ENCODE results near the gene CBLN3. TPM values are rescaled to one million over a fixed set of nuclear protein-coding genes. Genes with fewer than 3 reads are reported as not detected.
A peak's percentile ranks its signal among the peaks of the same experiment; 100 is the strongest.

CBLN3 gene
- total RNA-seq, 2 donors from 2014 or later: 1.3 to 4.2 TPM

DNA sequence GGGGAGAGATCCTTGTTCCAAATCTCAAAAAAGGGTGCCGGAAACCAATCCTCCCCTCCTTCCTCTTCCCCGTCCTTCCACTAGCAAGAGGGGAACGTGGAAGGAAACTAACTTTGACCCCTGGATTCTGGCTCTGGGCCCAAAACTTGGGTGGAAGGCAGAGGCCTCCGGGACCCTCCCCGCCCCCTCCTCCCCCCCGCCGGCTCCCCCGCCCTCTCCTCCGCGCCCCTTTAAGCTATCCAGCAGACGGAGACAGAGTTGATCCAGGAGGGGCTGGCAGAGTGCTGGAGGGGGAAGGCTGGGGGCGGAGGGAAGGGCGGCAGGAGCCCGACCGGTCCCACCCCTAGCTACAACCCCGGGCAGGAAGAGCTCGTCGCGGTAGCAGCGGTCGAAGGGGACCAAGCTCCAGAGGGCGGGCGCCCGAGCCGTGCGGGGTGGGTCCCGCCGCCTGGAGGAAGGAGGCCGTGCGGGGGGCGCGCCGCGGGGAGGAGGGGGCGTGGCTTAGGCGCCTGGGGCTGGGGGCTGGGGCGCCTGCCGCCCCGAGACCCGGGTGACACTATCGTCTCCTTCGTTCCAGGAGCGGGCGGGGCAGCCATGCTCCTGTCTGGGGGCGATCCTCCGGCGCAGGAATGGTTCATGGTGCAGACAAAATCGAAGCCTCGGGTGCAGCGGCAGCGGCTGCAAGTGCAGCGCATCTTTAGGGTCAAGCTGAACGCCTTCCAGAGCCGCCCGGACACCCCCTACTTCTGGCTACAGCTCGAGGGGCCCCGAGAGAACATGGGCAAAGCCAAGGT, 30.6 kb downstream of the CBLN3 start, which contains the start of gene NYNRIN:
TSS of gene NYNRIN (plus strand) at position 351 of the 794 bp plus-strand sequence. CDS start at position 595, 244 bp downstream.
- no peaks in the 10 kb centered on the region for H3K36me3 ChIP-seq
- ATAC-seq (ENCODE audit: insufficient number of reproducible peaks, low FRiP score, low read depth): no peak
- peak within 1 kb of the TSS; percentile 91 for H3K4me3 ChIP-seq
- TF ChIP-seq, protein P1, sequence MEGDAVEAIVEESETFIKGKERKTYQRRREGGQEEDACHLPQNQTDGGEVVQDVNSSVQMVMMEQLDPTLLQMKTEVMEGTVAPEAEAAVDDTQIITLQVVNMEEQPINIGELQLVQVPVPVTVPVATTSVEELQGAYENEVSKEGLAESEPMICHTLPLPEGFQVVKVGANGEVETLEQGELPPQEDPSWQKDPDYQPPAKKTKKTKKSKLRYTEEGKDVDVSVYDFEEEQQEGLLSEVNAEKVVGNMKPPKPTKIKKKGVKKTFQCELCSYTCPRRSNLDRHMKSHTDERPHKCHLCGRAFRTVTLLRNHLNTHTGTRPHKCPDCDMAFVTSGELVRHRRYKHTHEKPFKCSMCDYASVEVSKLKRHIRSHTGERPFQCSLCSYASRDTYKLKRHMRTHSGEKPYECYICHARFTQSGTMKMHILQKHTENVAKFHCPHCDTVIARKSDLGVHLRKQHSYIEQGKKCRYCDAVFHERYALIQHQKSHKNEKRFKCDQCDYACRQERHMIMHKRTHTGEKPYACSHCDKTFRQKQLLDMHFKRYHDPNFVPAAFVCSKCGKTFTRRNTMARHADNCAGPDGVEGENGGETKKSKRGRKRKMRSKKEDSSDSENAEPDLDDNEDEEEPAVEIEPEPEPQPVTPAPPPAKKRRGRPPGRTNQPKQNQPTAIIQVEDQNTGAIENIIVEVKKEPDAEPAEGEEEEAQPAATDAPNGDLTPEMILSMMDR (IDR thresholded peaks at IDR 0.05): no peak
- no peaks in the 10 kb centered on the region for H3K27me3 ChIP-seq (replicated peaks; ENCODE audit: insufficient read depth)
- no peak for DNase-seq (ENCODE audit: low spot score)
- no peaks in the 10 kb centered on the region for H3K9me3 ChIP-seq
- H3K27ac ChIP-seq: peak within 1 kb of the TSS in 1 of 2 donors; percentile 51
- peaks cover 13 to 31% of the 10 kb centered on the region in 2 donors for H3K4me1 ChIP-seq (ENCODE audit: control insufficient read depth in 1 of 2, low read depth in 2 of 2)

DNA sequence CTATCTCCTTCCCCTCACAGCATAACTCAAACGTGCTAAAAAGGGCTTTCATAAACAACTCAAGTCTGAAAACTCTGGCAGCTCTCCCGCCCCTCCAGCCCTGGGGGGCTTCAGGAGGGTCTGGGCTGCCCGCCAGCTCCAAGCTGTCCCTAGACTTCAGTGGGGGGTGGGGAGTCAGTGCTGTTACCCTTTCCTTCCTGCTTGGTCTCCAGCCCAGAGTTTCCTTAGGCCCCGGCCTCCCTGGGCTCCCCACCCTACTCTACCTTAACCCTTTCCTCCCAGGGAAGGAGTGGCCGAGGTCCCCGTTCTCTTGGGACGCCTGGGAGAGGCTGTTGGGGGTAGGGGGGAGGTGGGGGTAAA, 31.2 kb downstream of the CBLN3 start:
- H3K4me3 ChIP-seq: peak overlapping the region; percentile 91
- H3K27me3 ChIP-seq (replicated peaks; ENCODE audit: insufficient read depth): no peaks in the 10 kb centered on the region
- TF ChIP-seq, protein P1 (IDR thresholded peaks at IDR 0.05): no peak
- H3K9me3 ChIP-seq: no peaks in the 10 kb centered on the region
- H3K4me1 ChIP-seq (ENCODE audit: control insufficient read depth in 1 of 2, low read depth in 2 of 2): peaks cover 13 to 25% of the 10 kb centered on the region in 2 donors
- ATAC-seq (ENCODE audit: insufficient number of reproducible peaks, low FRiP score, low read depth) (no peak), DNase-seq (ENCODE audit: low spot score) (no peak)
- H3K27ac ChIP-seq: peak overlapping the region in 1 of 2 donors; percentile 51
- no peaks in the 10 kb centered on the region for H3K36me3 ChIP-seq

DNA sequence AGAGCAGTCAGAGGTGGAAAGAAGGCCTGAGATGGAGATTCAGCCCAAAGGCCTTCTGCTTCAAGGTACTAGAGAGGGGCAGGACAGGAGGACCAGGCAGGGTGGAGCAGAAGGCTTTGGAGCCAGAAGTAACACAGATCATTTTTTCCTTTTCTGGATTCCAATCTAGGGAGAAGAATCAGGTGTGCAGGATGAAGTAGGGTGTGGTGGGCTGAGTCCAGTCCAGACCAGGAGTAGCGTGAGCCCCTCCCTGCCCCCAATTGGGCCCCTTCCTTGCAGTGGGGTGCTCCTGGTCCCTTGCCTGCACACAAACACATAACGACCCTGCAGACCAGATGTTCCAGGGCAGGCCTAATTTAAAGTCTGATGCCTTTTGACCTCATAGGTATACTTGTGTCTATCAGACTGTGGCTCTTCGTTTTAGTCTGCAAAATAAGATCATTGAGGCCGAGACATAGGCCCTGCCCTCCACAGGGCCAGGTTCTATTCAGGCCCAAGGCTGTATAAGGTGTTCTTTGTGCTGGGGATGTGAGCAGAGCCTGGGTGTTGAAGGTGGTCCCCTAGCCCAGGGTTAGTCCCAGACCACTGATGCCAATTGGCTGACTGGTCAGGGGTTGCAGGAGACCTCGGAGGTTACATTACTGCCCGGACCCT, 31.7 kb downstream of the CBLN3 start:
- no peaks in the 10 kb centered on the region for H3K36me3 ChIP-seq
- DNase-seq (ENCODE audit: low spot score) (no peak), ATAC-seq (ENCODE audit: insufficient number of reproducible peaks, low FRiP score, low read depth) (no peak)
- H3K4me1 ChIP-seq (ENCODE audit: control insufficient read depth in 1 of 2, low read depth in 2 of 2): peaks cover 13 to 24% of the 10 kb centered on the region in 2 donors
- H3K4me3 ChIP-seq: peak overlapping the region; percentile 91
- no peaks in the 10 kb centered on the region for H3K9me3 ChIP-seq
- TF ChIP-seq, protein P1 (IDR thresholded peaks at IDR 0.05): no peak
- H3K27ac ChIP-seq: peak overlapping the region in 1 of 2 donors; percentile 51
- no peaks in the 10 kb centered on the region for H3K27me3 ChIP-seq (replicated peaks; ENCODE audit: insufficient read depth)

DNA sequence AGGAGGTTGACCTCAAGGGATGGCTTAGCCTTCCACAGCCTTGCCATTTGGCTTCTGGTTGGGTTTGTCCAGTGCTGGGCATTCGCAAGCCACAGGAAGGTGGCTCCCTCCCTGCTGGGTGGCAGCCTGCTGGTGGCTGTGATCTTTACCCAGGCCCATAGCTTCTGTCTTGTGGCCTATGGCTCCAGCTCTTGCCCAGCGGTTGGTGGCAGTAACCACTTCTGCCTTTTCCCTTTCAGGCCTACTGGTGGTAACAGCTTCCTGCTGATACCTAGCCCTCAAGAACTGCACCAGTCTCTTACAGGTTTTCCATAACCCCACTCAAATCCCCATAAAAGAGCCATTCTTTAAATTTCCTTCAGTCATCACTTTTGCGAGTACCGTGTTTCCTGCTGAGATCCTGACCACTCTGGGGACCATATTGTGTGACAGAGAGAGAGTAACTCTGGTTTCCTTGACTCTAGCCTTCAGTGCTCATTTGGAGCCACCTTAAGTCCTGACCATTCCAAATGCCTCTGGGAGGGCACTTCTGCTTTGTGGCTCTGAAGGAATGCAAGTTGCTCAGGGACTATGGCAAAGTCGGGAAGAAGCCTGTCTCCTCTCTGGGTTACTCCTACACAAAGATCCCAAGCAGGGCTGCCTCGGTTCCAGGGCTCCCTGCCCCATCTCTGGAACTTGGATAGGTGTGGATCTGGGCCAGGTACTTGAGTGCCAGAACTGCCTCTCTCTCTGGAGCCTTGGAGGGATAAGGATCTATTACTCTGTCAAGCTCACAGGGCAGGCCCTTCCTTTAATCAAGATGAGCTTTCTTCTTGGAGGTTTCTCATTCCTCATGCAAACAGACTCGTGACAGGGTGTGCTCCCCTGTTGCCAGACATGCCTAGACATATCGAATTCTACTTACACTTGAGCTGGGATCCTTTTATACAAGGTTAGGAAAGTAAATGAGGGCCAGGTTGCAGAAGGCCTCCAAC, 33.6 kb downstream of the CBLN3 start:
- DNase-seq (ENCODE audit: low spot score) (no peak), ATAC-seq (ENCODE audit: insufficient number of reproducible peaks, low FRiP score, low read depth) (no peak)
- TF ChIP-seq, protein P1 (IDR thresholded peaks at IDR 0.05): no peak
- no peaks in the 10 kb centered on the region for H3K9me3 ChIP-seq
- no peaks in the 10 kb centered on the region for H3K27me3 ChIP-seq (replicated peaks; ENCODE audit: insufficient read depth)
- H3K4me1 ChIP-seq (ENCODE audit: control insufficient read depth in 1 of 2, low read depth in 2 of 2): peaks cover 13 to 23% of the 10 kb centered on the region in 2 donors
- H3K27ac ChIP-seq: no peak overlapping the region
- H3K36me3 ChIP-seq: no peaks in the 10 kb centered on the region
- H3K4me3 ChIP-seq: no peak overlapping the region
